Mucosa of descending colon (tissue), 3 donors: ENCODE results near the gene SH3TC2. TPM values are rescaled to one million over a fixed set of nuclear protein-coding genes. Genes with fewer than 3 reads are reported as not detected.
A peak's percentile ranks its signal among the peaks of the same experiment; 100 is the strongest.

Experiments
- ATAC-seq: fragments of 200-7000 bp; cut with Tn5 transposase; one replicate; pipeline ENCODE4 v1.9.1; 2020; ENCODE audit warnings: mild to moderate bottlenecking, moderate library complexity
- DNase-seq, 3 donors: peaks; one replicate each; pipeline ENCODE4 v3.0.0-alpha.2; 2020
- H3K36me3 ChIP-seq: fragments of 200-600 bp; one replicate; pipeline ENCODE4 v1.8.0; 2021; ENCODE audit warnings: low read depth, mild to moderate bottlenecking
- H3K4me1 ChIP-seq: fragments of 200-600 bp; one replicate; pipeline ENCODE4 v1.8.0; 2021; ENCODE audit warnings: low read depth, mild to moderate bottlenecking
- H3K4me3 ChIP-seq: fragments of 200-600 bp; one replicate; pipeline ENCODE4 v1.8.0; 2021; ENCODE audit warnings: mild to moderate bottlenecking
- H3K9me3 ChIP-seq: fragments of 200-600 bp; one replicate; pipeline ENCODE4 v1.8.0; 2021; ENCODE audit warnings: mild to moderate bottlenecking
- CTCF ChIP-seq: fragments of 200-600 bp; IDR thresholded peaks from one replicate; pipeline ENCODE4 v1.8.0; 2022; ENCODE audit warnings: antibody characterized with exemption, mild to moderate bottlenecking
- intact Hi-C, 2 donors: fragments of 100-400 bp; cut with DNase I in 1 of 2; cut with micrococcal nuclease in 1 of 2; formaldehyde crosslinking; loops; one replicate each; pipeline versions ENCODE4 v1.11.0 to v1.11.1; 2022; cut with DNase I, micrococcal nuclease
- total RNA-seq, 3 donors: library from RNA; stranded (reverse); fragmentation: NEBNext Ultra II Directional in 2 of 3; extraction: Animal tissue kit (Norgen Biotek cat#: 25700) in 2 of 3; gene quantifications; one replicate each; pipeline versions ENCODE4 v1.2.1 to v1.2.4, GENCODE V29; 2021 to 2023
- donor health status: DM: no; HTN: no; CAD: no; lungs with moderate emphysema.
- donor health status: DM: no; HTN: no; CAD: no.
- donor health status: DM: no; HTN: yes; CAD: no.

Gene SH3TC2
- total RNA-seq, 3 donors from 2014 or later = 1.3 to 3.9 (median 2.2) TPM

- no peaks in the 10 kb centered on the region for H3K9me3 ChIP-seq
- no peaks in the 10 kb centered on the region for H3K36me3 ChIP-seq
- no peak for ATAC-seq
- no peak overlapping the region for H3K4me3 ChIP-seq
- intact Hi-C loops = no loop called here
- DNase-seq = no peak
- no peak for TF ChIP-seq CTCF
- H3K4me1 ChIP-seq = no peaks in the 10 kb centered on the region
Observed at GRCh38 chr5:149024477-149024876, 38.4 kb downstream of the SH3TC2 start.

- DNase-seq (no peak), ATAC-seq (no peak)
- intact Hi-C loops = no loop called here
- no peaks in the 10 kb centered on the region for H3K4me1 ChIP-seq
- no peaks in the 10 kb centered on the region for H3K9me3 ChIP-seq
- no peaks in the 10 kb centered on the region for H3K36me3 ChIP-seq
- no peak for TF ChIP-seq CTCF
- no peak overlapping the region for H3K4me3 ChIP-seq
Observed at GRCh38 chr5:149022200-149022599, 40.7 kb downstream of the SH3TC2 start.

GRCh38 chr5:149019679-149020078 lies 43.2 kb downstream of the SH3TC2 start:
- no peak for DNase-seq
- no peak for ATAC-seq
- no peaks in the 10 kb centered on the region for H3K36me3 ChIP-seq
- no peak overlapping the region for H3K4me3 ChIP-seq
- no peak for TF ChIP-seq CTCF
- no peaks in the 10 kb centered on the region for H3K9me3 ChIP-seq
- H3K4me1 ChIP-seq = no peaks in the 10 kb centered on the region
- intact Hi-C loops = no loop called here

GRCh38 chr5:149018909-149019443 lies 43.9 kb downstream of the SH3TC2 start:
- no peaks in the 10 kb centered on the region for H3K36me3 ChIP-seq
- no peaks in the 10 kb centered on the region for H3K4me1 ChIP-seq
- H3K9me3 ChIP-seq = no peaks in the 10 kb centered on the region
- intact Hi-C loops = no loop called here
- DNase-seq = no peak
- H3K4me3 ChIP-seq = no peak overlapping the region
- ATAC-seq = peak; percentile 42
- TF ChIP-seq CTCF = no peak

- TF ChIP-seq CTCF = no peak
- H3K4me3 ChIP-seq = no peak overlapping the region
- no peak for DNase-seq
- no peaks in the 10 kb centered on the region for H3K4me1 ChIP-seq
- no peaks in the 10 kb centered on the region for H3K9me3 ChIP-seq
- intact Hi-C loops = no loop called here
- ATAC-seq = no peak
- no peaks in the 10 kb centered on the region for H3K36me3 ChIP-seq
Observed at GRCh38 chr5:149017636-149018035, 45.2 kb downstream of the SH3TC2 start.

- ATAC-seq = no peak
- intact Hi-C loops = no loop called here
- no peaks in the 10 kb centered on the region for H3K9me3 ChIP-seq
Observed at GRCh38 chr5:149015561-149015960, 47.3 kb downstream of the SH3TC2 start.

More at GRCh38 chr5:149015561-149015960, 47.3 kb downstream of the SH3TC2 start:
- no peak for TF ChIP-seq CTCF
- no peaks in the 10 kb centered on the region for H3K36me3 ChIP-seq
- H3K4me3 ChIP-seq = no peak overlapping the region
- H3K4me1 ChIP-seq = no peaks in the 10 kb centered on the region
- no peak for DNase-seq
